ENCODE results near the gene OR9A2. TPM values are rescaled to one million over a fixed set of nuclear protein-coding genes. Genes with fewer than 3 reads are reported as not detected.

The OR9A2 gene
- total RNA-seq, 2 donors from 2014 or later, result not detected

GRCh38 chr7:143013893-143014292 lies 13.0 kb downstream of the OR9A2 start:
- H3K4me3 ChIP-seq (ENCODE audit: low read length), result no peak overlapping the region
- no peak overlapping the region for H3K27ac ChIP-seq (ENCODE audit: low read depth, low read length)
- H3K4me3 Mint-ChIP-seq, result no peak overlapping the region

GRCh38 chr7:143013473-143013872 lies 13.5 kb downstream of the OR9A2 start:
- Histone ChIP-seq H3K9ac (ENCODE audit: extremely low read depth, low read length, poor library complexity, severe bottlenecking) (no peak overlapping the region), H3K27ac (ENCODE audit: low read depth, low read length) (no peak overlapping the region), H3K4me3 (ENCODE audit: low read length) (no peak overlapping the region), H3K27me3 (ENCODE audit: control insufficient read depth, insufficient read depth, low read length, poor library complexity, severe bottlenecking) (no peaks in the 10 kb centered on the region), H3K36me3 (ENCODE audit: control insufficient read depth, insufficient read depth, low read length) (no peaks in the 10 kb centered on the region), H3K9me3 (ENCODE audit: control insufficient read depth, low read length) (no peaks in the 10 kb centered on the region), H3K4me1 (ENCODE audit: control insufficient read depth, insufficient read depth, low read length) (peaks cover 3% of the 10 kb centered on the region)
- Mint-ChIP-seq H3K27me3 (ENCODE audit: insufficient read depth) (peaks cover 13% of the 10 kb centered on the region), H3K4me1 (no peaks in the 10 kb centered on the region), H3K4me3 (no peak overlapping the region), H3K27ac (no peak overlapping the region), H3K9me3 (no peaks in the 10 kb centered on the region), H3K36me3 (ENCODE audit: low read depth) (no peaks in the 10 kb centered on the region)
- DNase-seq, result no peak
- 90% methylated on average over 1 of the region's 1 CpG; no CpG with 5 or more reads in 1 of the 2 experiments for WGBS, 2 experiments (ENCODE audit: insufficient coverage in 1 of 2, insufficient read length in 1 of 2)
- TF ChIP-seq CTCF (conservative IDR thresholded peaks at IDR 0.05), result no peak

More at GRCh38 chr7:143013893-143014292, 13.0 kb downstream of the OR9A2 start:
- Mint-ChIP-seq H3K27ac (no peak overlapping the region), H3K9me3 (no peaks in the 10 kb centered on the region), H3K4me1 (no peaks in the 10 kb centered on the region), H3K36me3 (ENCODE audit: low read depth) (no peaks in the 10 kb centered on the region), H3K27me3 (ENCODE audit: insufficient read depth) (peaks cover 13% of the 10 kb centered on the region)
- Histone ChIP-seq H3K27me3 (ENCODE audit: control insufficient read depth, insufficient read depth, low read length, poor library complexity, severe bottlenecking) (no peaks in the 10 kb centered on the region), H3K36me3 (ENCODE audit: control insufficient read depth, insufficient read depth, low read length) (no peaks in the 10 kb centered on the region), H3K9me3 (ENCODE audit: control insufficient read depth, low read length) (no peaks in the 10 kb centered on the region), H3K4me1 (ENCODE audit: control insufficient read depth, insufficient read depth, low read length) (peaks cover 3% of the 10 kb centered on the region), H3K9ac (ENCODE audit: extremely low read depth, low read length, poor library complexity, severe bottlenecking) (no peak overlapping the region)
- no peak for DNase-seq
- no peak for TF ChIP-seq CTCF (conservative IDR thresholded peaks at IDR 0.05)
- WGBS, 2 experiments (ENCODE audit: insufficient coverage in 1 of 2, insufficient read length in 1 of 2), result 93 to 96% methylated on average over 5 of the region's 5 CpGs

- Mint-ChIP-seq H3K9me3 (no peaks in the 10 kb centered on the region), H3K27me3 (ENCODE audit: insufficient read depth) (peaks cover 13% of the 10 kb centered on the region), H3K27ac (no peak overlapping the region), H3K36me3 (ENCODE audit: low read depth) (no peaks in the 10 kb centered on the region), H3K4me1 (no peaks in the 10 kb centered on the region), H3K4me3 (no peak overlapping the region)
- H3K27ac ChIP-seq (ENCODE audit: low read depth, low read length), result no peak overlapping the region
- no peaks in the 10 kb centered on the region for H3K9me3 ChIP-seq (ENCODE audit: control insufficient read depth, low read length)
- TF ChIP-seq CTCF (conservative IDR thresholded peaks at IDR 0.05), result no peak
- no peak overlapping the region for H3K4me3 ChIP-seq (ENCODE audit: low read length)
- 95 to 100% methylated on average over 2 to 4 of the region's 4 CpGs for WGBS, 2 experiments (ENCODE audit: insufficient coverage in 1 of 2, insufficient read length in 1 of 2)
- H3K36me3 ChIP-seq (ENCODE audit: control insufficient read depth, insufficient read depth, low read length), result no peaks in the 10 kb centered on the region
- no peak for DNase-seq
- peaks cover 3% of the 10 kb centered on the region for H3K4me1 ChIP-seq (ENCODE audit: control insufficient read depth, insufficient read depth, low read length)
- no peak overlapping the region for H3K9ac ChIP-seq (ENCODE audit: extremely low read depth, low read length, poor library complexity, severe bottlenecking)
- H3K27me3 ChIP-seq (ENCODE audit: control insufficient read depth, insufficient read depth, low read length, poor library complexity, severe bottlenecking), result no peaks in the 10 kb centered on the region
Observed at GRCh38 chr7:143012409-143012808, 14.5 kb downstream of the OR9A2 start.

Data from endodermal cell (in vitro differentiated cells).